Prostate gland (tissue), 2 donors: Measurements from ENCODE around the gene RPL9. TPM values are rescaled to one million over a fixed set of nuclear protein-coding genes. Genes with fewer than 3 reads are reported as not detected.

Source experiments
- DNase-seq: peaks from one replicate; pipeline ENCODE4 v3.0.0-alpha.2; 2019; ENCODE audit warnings: low spot score
- H3K27ac ChIP-seq, 2 donors: fragments of 200-600 bp; sonication (generic); 2 replicates each; pipeline ENCODE4 v1.5.1; 2017 to 2019
- H3K27me3 ChIP-seq: fragments of 200-600 bp; sonication (generic); replicated peaks from 2 replicates; pipeline ENCODE4 v1.5.1; 2019; ENCODE audit not compliant: insufficient read depth
- H3K36me3 ChIP-seq, 2 donors: fragments of 200-600 bp; sonication (generic); 1 replicate in 1 of 2; 2 replicates in 1 of 2; pipeline versions ENCODE4 v1.5.1 to v1.8.1; 2017 to 2019
- H3K4me1 ChIP-seq: fragments of 200-600 bp; sonication (generic); replicated peaks from 2 replicates; pipeline ENCODE4 v1.5.1; 2019
- H3K4me3 ChIP-seq, 2 donors: fragments of 200-600 bp; sonication (generic); 2 replicates each; pipeline ENCODE4 v1.5.1; 2017 to 2019
- H3K9me3 ChIP-seq: fragments of 200-600 bp; sonication (generic); 2 replicates; pipeline ENCODE4 v1.5.1; 2017
- CTCF ChIP-seq, 4 experiments: fragments of 200-600 bp in 2 of 4; fragments of 450-650 bp in 2 of 4; sonication (generic) in 2 of 4; IDR thresholded peaks; 1 replicate in 3 of 4; 2 replicates in 1 of 4; pipeline ENCODE4 v1.5.1; 2016 to 2019; ENCODE audit warnings: antibody characterized with exemption in 4 of 4, mild to moderate bottlenecking in 2 of 4, moderate library complexity in 2 of 4
- POLR2A ChIP-seq: fragments of 450-650 bp; IDR thresholded peaks from one replicate; pipeline ENCODE4 v1.6.1; 2016; ENCODE audit warnings: antibody characterized with exemption, mild to moderate bottlenecking
- POLR2AphosphoS5 ChIP-seq: sonication (generic); formaldehyde crosslinking; IDR thresholded peaks from one replicate; pipeline ENCODE4 v1.6.1; 2017; ENCODE audit warnings: antibody characterized with exemption
- WGBS: methylation state at CpG from one replicate; pipeline ENCODE4 v1.1.5; 2018; 5-methylcytosine and 5-hydroxymethylcytosine counted together
- intact Hi-C: fragments of 100-400 bp; cut with DNase I; formaldehyde crosslinking; loops from one replicate; pipeline ENCODE4 v1.14.2; 2022
- microRNA-seq: library from miRNA; unstranded; fragments of <30 nt; microRNA quantifications from one replicate; pipeline ENCODE4, GENCODE V29; 2016
- small RNA-seq, 2 donors: library from RNA; depleted of rRNA; stranded (forward); fragments of <200 nt; gene quantifications; one replicate each; pipeline ENCODE3, GENCODE V24; 2016
- total RNA-seq, 2 donors: library from RNA; depleted of rRNA; stranded (reverse); fragments of >200 nt; gene quantifications; one replicate each; pipeline ENCODE4 v1.1.0, GENCODE V29; 2016

The RPL9 gene
- total RNA-seq, 2 donors from 2014 or later: 1,563 to 5,624 TPM

- Histone ChIP-seq H3K9me3 (no peaks in the 10 kb centered on the region), H3K36me3 (no peaks in the 10 kb centered on the region), H3K4me3 (no peak within 1 kb of the TSS), H3K4me1 (no peaks in the 10 kb centered on the region), H3K27ac (no peak within 1 kb of the TSS), H3K27me3 (no peaks in the 10 kb centered on the region)
- no peak for TF ChIP-seq POLR2A
- TF ChIP-seq CTCF (IDR thresholded peaks at IDR 0.05): no peak
- TF ChIP-seq POLR2AphosphoS5: no peak
- DNase-seq: no peak
- 42% methylated on average over 12 of the region's 12 CpGs for WGBS
- intact Hi-C loops: no loop called here
Measured at GRCh38 chr4:39406763-39407583, 51.7 kb downstream of the RPL9 start, which contains the start of gene KLB. Gene KLB, plus strand, starts transcription at chr4:39406930. Its CDS starts 20 bp downstream, at chr4:39406950.

Small RNA genes within 50 kb of the gene (microRNA-seq; reads per million reads assigned to microRNA genes)
- not detected for gene MIR5591

Small RNA genes within 50 kb of the gene (small RNA-seq; reads per million reads assigned to genes)
- gene MIR5591 (0 reads per million in 2 donors), gene RF00019 (0 reads per million in 2 donors)

Other genes starting within 250 kb of the RPL9 start
- gene RFC1, start 92.6 kb downstream of the RPL9 start, total RNA-seq: 10 to 100 TPM; 27.7 to 33.3 TPM
- under 1 TPM; 0.23 to 0.34 TPM for gene KLB, start 52.0 kb downstream of the RPL9 start, total RNA-seq
- gene LIAS, start 134 bp upstream of the RPL9 start, total RNA-seq: 10 to 100 TPM; 11.2 to 15.3 TPM
- 100 to 1,000 TPM in 1 of 2 donors, 10 to 100 TPM in 1; 59.0 to 147 TPM for gene UGDH, start 68.5 kb upstream of the RPL9 start, total RNA-seq
- gene SMIM14, start 179.9 kb upstream of the RPL9 start, total RNA-seq: 100 to 1,000 TPM in 1 of 2 donors, 10 to 100 TPM in 1; 36.1 to 101 TPM
- 10 to 100 TPM; 25.6 to 30.3 TPM for gene UBE2K, start 239.2 kb upstream of the RPL9 start, total RNA-seq